HG03039 (cell line): Measurements from ENCODE around the gene SLAMF7.
"Not testable (repeated sequence)": the region's sequence is repeated elsewhere in the genome, so short reads cannot be mapped to it uniquely, and the experiment has no call there.

Source experiments
- ATAC-seq: cut with Tn5 transposase; IDR thresholded peaks from one replicate; pipeline ENCODE4 v1.9.1; 2021; ENCODE audit warnings: mild to moderate bottlenecking, moderate library complexity; ENCODE audit not compliant: unreplicated experiment

SLAMF7 gene

DNA sequence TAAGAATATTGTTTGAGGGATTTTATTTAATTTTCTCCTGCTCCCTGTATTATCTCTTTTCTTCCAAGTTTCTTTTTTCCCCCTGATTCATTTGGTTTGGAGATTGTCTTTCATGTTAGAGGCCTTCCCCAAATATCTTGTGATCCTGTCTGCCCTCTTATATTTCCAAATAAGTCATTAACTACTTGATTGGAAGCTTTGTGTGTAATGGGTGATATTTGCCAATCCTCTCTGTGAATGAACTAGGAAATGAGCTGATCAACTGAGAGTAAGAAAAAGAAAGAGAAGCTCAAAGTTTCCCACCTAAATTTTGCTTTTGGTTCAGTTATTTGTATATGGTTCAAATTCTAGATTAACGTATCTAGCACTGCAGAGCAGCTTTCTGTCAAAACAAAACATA is 33.3 kb downstream of the SLAMF7 start:
- ATAC-seq = no peak

DNA sequence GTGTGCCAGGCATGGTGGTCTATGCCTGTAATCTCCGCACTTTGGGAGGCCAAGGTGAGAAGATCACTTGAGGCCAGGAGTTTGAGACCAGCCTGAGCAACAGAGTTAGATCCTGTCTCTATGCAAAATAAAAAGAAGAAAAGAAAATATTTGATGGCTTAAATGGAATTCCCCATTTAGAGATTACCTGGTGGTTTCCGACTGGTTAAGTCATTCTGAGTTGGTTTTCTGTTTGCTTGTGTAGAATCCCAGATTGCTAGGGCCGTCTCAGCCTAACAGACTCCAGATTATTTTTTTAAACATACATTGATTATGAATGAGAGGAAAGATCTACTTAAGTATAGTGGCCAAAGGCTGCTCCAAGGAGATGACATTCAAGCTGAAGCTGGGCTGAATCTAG is 34.0 kb downstream of the SLAMF7 start:
- no peak for ATAC-seq

DNA sequence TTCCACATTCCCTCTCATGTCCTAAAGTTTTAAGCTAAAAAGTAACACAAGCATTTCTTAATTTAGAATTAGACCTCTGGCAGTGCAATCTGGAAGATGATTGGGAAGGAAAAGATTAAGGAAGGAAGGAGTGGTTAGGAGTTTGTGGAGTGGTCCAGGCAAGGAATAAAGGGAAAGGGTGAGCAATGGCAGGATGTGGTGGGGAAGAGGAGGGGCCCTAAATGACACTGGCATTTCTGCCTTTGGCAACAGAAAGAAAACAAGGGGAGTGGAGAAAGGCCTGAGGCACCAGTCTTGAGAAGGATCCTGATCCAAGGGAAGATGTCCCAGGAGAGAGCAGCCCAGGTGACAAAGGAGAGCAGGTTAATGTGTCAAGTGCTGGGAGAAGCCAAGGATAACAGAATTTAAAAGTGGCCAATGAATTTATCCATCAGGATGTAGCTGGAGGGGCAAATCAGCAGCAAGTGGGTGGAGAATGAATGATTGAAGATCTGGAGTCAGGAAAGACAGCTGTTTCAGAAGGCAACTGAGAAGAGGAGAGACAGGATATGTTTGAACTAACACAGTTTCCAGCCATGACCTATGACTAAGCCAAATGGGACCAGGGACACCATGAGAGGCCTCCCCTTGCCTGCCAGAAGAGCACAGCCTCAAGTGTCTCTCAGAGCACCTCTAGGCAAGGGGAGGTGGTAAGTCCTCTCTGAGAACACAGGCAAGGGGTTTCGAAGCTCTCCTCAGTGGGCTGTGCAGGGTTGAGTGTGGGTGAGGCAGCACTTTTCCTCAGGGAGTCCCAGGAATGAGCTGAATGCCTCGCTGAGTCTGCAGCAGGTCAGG is 36.1 kb downstream of the SLAMF7 start:
- no peak for ATAC-seq

DNA sequence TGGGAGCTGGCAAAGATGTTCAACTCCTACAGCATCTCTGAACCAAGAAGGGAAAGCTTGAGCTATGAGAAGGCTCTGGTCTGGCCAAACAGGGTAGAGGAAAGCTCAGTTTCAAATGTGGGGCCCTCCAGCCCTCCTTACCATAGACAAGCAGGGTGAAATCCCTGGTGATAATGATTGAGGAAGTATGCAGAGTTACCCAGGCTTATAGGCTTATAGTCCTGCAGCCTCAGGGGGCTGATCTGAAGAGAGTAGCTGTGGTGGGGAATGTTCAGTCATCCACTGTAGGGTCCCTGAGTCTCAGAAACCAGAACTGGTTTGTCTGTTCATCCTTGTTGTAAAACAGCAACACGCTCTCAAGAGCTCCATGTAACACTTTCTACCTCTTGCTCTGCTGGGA is 37.1 kb downstream of the SLAMF7 start:
- ATAC-seq = no peak

DNA sequence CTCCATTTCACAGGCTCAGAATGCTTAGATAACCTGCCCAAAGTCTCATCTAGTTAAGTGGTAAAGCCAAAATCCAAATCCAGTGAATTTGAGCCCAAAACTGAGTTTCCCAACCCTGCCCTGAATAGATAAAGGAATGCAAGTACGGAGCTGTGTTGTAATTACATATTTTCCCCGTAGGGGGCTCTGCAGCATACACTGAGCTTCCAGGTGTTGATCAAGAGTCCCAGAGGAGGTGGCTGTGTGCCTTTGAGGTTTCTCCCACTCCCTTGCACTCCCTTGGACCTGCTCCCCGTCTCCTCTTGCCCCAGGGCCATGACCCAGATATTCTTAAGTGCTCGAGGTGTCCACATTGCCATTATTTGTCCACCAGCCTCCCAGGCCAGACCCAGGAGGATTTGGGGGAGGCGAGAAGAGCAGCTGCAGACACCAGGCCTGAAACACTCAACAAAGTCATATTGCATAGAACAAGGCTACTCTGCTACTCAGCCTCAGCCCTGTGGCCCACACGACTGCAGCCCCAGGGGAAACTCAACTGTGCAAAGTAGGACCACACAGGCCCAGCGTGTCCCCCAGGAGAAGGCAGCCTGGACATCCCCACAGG is 38.5 kb downstream of the SLAMF7 start:
- ATAC-seq = no peak

DNA sequence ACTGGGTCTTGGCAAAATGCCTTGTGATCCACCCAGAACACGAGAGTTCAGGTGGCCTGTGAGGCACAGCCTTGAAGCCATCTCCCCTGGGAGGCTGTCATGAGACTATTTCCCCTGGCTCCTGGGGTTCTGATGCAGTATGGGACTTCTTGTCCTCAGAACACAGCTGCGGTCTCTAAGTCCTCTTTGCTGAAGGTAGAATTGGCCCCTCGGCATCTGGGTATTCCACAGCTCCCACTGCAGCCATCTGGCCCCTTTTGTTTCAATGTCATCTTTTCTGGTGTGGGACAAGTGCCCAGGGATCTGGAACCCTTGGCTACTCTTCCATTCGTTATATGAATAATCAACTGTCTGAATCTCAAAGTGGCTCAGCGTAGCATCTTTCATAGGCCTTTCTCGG is 39.9 kb downstream of the SLAMF7 start:
- ATAC-seq = no peak

DNA sequence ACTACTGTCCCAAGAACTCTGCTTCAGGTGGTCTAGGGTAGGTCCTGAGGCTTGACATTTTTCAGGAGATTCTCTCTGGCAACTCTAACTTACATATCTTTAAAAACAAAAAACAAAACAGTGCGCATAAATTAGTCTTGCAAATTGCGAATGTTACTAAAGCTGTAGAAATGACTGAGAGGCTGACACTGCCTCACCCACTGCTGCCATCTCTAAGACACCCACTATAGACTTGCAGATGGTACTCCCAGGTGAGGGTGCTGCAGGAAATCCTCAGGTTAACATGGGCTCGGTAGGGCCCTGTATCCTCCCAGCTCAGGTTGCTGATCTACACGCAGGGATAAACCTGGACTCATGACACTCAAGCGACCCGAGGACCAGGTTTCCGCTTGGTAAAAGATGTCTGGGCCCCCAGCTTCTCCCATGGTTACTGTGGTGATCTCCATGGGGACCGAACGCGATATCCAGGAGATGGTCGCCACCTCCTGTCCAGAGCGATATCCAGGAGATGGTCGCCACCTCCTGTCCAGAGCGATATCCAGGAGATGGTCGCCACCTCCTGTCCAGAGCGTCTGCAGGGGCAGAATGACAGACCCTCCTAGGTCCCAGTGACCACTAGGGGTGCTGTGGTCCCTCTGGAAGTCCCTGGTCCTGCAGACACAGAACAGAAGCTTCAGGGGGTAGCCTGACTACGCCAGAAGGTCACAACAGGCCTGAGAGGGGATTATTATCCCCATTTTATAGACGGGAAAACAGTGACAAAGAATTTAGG is 40.8 kb downstream of the SLAMF7 start:
- ATAC-seq = no peak

DNA sequence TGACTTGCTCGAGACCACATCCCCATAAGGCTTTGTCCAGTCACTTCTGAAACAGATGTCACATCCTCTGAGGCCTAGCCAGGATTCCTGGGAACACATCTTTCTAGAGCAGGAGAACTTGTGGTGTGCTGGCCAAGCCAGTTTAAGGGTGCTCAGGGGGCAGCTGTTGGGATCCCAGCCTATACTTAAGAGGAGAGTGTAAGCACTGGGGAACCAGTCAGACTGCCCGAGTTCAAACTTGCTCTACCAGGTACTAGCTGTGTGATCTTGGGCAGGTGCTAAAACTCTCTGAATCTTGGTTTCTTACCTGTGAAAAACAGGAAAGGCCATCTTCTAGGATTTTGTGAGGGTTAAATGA is 41.3 kb downstream of the SLAMF7 start:
- ATAC-seq = no peak

DNA sequence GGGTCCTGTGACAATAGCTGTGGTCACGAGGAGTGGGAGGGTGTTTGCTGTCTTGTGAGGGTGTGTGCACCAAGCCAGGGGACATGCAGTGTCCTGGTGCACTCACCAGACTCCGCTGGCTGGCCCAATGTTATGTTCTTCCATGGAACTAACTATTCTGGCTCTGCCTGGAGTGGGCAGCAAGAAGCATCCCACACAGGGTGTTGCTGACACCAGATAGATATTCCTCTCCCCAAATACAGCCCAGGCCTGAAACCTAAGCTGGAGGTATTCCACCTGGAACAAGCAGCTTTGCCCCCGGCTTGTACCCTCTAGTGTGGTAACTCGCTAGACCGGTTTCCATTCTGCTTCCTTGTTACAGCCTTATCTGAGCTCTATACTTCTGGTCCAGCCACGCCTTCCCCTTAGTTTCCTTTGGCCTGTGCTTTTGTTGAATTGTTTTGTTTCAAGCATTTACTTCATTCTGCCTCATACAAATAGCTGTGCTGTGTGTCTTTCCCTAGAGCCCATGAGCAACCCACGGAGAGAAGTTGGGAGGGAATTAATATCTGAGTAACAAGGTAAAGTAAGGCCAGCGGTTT is 42.2 kb downstream of the SLAMF7 start:
- no peak for ATAC-seq

DNA sequence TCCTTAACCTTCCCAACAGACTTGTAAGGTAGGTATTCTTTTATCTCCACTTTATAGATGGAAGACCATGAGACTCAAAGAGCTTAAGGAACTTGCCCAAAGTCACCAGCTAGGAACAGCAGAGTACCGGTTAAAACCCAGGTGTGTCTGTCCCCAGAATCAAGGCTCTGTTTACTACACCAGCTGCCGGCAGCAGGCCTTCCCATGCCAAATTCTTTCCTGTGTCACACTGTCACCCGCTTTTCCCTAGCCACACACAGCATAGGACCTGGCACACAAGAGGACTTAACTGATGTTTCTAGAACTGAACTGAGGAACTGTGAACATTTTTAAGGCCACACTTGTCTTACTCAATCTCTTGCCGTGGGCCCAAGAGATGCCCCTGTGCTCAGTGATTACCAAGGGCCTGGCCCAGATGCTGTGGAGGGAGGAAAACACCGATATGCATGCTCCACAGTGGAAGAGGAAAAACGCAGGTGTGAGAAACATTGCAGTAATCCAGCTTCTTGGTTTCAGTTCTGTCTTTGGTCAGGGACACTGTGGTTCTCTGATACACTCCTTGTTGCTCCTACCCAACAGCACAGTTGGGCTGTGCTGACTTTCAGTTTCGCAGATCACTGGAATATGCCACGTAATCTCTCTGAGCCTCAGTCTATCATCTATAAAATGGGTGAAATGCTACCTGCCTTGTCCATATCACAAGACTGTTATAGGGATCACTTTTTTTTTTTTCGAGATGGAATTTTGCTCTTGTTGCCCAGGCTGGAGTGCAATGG is 43.1 kb downstream of the SLAMF7 start:
- ATAC-seq = peak; percentile 73

DNA sequence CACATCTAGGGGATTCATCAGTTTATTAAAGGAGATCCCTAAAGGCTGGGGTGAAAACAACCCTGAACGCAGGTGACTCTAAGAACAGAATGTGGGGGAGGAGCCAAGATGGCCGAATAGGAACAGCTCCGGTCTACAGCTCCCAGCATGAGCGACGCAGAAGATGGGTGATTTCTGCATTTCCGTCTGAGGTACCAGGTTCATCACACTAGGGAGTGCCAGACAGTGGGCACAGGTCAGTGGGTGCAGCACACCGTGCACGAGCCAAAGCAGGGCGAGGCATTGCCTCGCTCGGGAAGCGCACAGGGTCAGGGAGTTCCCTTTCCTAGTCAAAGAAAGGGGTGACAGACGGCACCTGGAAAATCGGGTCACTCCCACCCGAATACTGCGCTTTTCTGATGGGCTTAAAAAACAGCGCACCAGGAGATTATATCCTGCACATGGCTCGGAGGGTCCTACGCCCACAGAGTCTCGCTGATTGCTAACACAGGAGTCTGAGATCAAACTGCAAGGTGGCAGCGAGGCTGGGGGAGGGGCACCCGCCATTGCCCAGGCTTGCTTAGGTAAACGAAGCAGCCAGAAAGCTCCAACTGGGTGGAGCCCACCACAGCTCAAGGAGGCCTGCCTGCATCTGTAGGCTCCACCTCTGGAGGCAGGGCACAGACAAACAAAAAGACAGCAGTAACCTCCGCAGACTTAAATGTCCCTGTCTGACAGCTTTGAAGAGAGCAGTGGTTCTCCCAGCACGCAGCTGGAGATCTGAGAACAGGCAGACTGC is 44.1 kb downstream of the SLAMF7 start:
- not testable (repeated sequence) for ATAC-seq

DNA sequence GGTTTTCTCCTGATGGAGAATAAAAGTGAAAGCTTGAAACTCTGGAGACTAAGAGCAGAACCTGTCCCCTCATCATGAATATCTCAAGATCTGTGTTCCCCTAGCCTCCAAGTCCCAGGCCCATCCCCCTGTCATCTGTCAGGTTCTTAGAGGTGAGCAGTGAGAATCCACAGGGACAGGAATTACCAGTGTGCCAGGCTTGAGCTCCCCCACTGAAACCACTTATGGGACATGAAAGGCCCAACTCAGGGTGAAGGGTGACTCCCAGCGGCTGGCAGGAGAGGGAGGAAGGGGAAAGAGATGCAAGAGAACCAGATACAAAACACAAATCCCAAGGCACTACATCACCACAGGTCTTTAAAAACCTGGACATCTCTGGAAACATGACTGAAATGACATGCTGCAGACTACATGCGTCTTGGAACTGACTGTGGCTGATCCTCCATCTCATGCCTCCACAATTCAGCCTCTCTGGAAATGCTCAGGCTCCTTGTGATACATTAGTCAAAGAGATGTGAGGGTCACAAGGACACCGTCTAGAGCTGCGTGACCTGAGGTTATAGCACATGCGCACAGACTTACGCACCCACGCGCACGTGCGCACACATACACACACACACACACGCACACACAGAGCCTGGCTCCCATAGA is 50.1 kb downstream of the SLAMF7 start:
- ATAC-seq = peak; percentile 5

DNA sequence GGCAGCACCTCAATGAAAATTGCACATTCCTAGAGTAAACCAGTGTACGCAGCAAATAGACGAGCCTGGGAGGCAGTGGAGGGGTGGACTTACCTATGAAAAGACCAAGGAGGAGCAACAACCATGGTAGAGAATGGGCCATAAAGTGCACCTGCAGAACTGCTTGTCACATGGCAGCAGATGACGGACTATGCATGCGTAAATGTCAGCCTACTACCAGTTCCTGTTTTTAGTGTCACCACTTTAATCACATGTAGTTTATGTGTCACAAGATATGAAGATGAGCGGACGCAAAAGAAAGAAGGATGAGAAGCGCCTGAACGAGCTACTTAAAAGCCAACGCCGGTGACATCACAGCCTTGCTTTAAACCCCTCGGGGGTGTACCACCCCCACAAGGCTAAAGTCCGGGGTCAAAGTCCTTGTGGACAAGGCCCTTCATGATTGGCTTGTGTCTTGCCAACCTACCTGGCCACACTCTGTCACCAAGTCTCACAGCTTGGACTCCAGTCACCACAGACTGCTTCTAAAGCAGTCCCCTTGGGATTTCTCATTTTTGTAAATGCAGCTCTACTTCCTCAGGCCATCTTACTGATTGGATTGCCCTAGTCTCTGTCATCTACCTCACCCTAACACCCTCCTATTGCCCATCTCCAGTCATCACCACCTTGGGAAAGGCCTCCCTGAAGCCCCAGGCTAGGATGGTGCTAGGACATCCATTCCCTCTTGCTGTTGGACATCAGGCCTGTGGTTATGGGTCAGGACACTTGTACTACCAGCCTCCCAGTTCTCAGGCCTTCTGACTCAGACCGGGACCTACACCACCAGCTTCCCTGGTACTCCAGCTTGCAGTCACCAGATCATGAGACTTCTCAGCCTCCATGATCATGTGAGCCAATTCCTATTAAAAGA is 50.9 kb downstream of the SLAMF7 start:
- ATAC-seq = peak; percentile 79

DNA sequence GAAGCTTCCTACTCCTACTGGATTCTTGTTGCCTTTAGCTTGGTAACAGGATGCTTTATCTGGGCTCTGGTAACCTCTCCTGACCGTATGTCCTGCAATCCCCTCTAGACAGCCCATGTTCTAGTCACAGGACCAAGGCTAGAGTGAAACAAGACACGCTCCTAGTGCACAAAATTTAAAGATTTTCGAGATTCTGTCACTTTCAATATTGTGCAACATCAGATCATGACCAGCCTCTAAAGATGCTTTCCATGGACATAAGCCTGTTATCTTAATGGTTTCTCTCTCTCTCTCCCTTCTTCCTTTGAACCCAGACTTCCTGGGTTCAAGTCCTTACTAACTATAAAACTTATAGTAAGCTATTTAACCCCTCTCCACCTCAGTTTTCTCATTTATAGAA is 55.3 kb downstream of the SLAMF7 start:
- no peak for ATAC-seq

DNA sequence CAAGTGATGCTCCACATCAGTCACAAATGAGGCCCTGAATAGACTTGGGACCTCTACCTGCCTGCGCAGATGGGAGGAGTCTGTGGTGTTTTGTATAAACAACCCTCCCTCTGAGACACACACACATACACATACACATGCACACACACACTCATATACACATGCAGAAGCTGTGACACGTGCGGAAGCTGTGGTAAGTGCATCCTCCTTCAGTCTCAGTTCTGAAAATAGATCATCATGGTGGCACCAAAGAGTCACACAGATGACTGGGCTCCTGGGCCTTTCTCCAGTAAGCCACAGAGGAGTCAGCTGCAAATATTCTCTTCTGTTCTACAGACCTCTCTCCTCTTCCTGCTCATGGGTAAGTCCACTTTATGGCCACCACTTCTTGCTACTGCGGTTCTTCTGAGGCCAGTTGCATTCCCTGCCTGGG is 56.9 kb downstream of the SLAMF7 start, which contains the start of gene LY9:
LY9 (plus strand) TSS at position 224 of the 433 bp plus-strand sequence; CDS start at position 238, 14 bp downstream.
- ATAC-seq = peak; percentile 65

DNA sequence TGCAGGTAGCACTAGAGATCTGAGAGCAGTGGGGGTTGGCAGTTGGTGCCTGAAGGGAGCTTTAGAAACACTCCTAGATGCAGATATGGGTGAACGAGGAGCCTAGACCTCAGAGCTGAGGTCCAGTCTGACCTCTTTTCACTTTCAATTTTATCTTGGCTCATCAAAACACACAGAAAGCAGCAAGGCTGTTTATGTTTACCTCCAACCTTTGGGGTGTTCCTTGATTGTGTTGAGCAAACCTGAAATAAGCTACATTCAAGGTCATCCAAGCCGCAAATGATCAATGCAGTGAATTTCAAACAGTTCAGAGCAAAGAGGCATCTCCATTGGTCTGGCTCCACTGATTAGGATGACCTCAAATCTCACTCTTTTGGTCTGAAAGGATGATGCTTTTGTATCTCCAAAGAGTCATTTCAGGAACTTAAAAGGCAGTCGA is 58.2 kb downstream of the SLAMF7 start:
- ATAC-seq = no peak

DNA sequence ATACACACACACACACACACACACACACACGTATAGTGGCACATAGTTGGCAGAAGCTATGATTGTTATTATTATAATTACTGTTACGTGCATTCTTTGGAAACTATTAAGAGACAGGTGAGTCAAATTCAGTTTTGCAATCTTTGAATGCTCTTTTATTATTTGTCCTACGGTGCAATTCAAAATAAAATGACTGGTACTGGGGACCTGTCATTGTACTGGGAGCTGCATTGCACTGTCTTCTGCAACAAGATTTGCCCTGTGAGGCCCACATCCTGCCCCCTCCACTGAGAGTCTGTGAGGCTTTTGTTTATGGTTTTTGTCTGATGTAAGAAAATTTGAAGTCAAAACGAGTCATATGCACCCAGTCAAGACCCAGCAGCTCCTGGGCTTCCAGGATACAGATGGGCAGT is 58.8 kb downstream of the SLAMF7 start:
- no peak for ATAC-seq

DNA sequence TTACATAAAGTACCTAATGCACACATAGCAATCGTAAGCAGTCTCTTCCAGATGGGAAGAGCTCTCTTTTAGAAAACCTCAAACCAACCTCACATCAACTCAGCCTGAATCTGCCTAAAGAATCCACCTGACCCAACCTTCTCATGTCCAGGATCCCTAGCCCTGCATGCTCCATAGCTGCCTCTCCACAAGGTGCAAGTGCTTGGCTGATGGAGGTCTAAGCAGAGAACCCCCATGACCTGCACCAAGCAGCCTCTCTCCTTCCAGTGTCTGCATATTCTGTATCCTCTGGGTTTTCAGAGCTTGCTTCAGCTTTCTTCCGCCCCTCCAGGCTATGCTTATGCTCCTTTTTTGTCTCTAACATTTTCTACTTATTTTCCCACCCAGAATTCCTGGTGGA is 59.4 kb downstream of the SLAMF7 start:
- ATAC-seq = no peak
